Measurements from ENCODE around the gene OBSCN.

The OBSCN gene

DNA sequence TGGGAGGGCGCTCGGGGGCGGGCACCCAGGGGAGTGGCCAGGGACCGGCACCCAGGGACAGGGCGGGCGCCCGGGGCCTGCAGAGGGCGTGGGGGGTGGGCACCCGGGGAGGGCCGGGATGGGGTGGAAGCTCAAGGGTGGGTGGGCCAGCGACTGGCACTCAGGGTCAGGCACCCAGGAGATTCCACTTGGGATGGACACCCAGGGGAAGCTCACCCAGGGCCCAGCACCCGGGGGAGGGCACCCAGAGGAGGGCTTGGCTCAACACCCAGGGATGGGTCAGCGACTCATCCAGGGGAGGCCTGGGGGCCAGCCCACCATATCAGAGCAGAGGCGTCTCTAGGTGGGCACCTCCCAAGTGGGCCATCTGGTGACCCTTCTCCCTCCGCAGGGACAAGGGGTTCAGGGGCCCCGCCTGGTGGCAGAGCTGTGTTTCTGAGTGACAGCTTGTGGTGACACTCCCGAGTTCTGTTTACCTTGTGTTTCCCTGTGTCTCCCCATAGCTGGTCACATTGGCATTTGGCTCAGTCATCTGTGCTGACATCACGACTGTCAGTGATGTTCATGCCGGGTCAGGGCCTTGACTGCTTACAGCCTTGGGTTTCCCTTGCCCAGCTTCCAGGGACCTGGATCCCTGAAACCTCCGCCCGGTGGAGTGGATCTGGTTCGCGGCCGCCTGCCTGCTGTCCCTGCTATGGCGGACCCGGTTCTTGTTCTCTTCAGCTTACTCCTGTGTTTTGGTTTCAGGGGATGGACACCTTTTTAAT, 41.5 kb upstream of the OBSCN start:
- TF ChIP-seq, protein P1, sequence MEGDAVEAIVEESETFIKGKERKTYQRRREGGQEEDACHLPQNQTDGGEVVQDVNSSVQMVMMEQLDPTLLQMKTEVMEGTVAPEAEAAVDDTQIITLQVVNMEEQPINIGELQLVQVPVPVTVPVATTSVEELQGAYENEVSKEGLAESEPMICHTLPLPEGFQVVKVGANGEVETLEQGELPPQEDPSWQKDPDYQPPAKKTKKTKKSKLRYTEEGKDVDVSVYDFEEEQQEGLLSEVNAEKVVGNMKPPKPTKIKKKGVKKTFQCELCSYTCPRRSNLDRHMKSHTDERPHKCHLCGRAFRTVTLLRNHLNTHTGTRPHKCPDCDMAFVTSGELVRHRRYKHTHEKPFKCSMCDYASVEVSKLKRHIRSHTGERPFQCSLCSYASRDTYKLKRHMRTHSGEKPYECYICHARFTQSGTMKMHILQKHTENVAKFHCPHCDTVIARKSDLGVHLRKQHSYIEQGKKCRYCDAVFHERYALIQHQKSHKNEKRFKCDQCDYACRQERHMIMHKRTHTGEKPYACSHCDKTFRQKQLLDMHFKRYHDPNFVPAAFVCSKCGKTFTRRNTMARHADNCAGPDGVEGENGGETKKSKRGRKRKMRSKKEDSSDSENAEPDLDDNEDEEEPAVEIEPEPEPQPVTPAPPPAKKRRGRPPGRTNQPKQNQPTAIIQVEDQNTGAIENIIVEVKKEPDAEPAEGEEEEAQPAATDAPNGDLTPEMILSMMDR (conservative IDR thresholded peaks at IDR 0.05), result peak; percentile 1; the same call in 1 of the 2 replicates
- TF ChIP-seq ZFX (IDR thresholded peaks at IDR 0.05), result no peak
- peak overlapping the region; percentile 94 for H3K27ac ChIP-seq

DNA sequence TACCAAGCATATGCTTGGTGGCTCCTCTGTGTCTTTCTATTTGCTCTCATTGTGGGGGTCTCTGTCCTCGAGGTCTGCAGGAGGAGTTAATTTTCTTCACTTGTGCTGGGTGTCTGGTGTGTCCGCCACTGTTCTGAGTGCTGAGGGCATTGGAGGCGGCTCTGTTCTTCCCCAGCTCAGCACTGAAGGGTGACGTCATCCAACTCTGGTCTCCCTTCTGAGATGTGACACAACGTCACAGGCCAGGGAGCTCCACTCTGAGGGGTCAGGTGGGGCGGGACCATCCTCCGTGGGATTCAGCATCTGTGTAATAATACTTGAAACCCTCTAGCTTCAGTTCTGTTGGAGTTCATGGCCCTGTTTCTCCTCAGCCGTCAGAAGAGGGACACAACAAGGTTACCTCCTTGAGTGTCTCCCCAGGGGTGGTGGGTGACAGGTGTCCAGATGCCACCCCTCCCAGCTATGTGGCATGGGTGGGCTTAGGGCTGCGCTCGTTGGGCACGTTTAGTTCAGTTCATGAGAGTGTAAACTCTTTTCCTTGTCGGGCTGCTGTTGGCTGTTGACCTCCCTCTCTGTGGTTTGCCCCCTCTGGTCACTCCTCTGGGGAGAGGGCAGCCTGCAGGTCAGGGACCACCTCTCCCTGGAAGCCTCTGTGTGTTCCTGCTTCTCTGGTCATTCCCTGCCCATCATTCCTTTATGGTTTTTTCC, 39.1 kb upstream of the OBSCN start:
- H3K27ac ChIP-seq, result no peak overlapping the region
- TF ChIP-seq, protein P1 (conservative IDR thresholded peaks at IDR 0.05), result no peak
- no peak for TF ChIP-seq ZFX (IDR thresholded peaks at IDR 0.05)

DNA sequence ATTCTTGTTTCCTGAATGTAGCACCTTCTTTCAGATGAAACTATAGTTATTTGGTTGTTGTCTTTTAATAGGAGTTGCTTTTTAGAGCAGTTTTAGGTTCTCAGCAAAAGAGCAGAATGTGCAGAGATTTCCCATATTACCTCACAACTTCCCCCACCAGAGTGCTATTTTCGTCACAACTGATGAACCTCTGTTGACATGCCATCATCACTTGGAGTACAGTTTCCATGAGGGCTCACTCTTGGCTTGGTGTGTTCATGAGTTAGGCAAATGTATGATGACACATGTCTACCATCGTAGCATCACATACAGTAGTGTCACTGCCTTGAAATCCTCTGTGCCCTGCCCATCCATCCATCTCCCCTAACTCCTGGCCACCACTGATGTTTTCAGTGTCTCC, 38.5 kb upstream of the OBSCN start:
- H3K27ac ChIP-seq, result no peak overlapping the region
- TF ChIP-seq, protein P1 (conservative IDR thresholded peaks at IDR 0.05), result no peak

DNA sequence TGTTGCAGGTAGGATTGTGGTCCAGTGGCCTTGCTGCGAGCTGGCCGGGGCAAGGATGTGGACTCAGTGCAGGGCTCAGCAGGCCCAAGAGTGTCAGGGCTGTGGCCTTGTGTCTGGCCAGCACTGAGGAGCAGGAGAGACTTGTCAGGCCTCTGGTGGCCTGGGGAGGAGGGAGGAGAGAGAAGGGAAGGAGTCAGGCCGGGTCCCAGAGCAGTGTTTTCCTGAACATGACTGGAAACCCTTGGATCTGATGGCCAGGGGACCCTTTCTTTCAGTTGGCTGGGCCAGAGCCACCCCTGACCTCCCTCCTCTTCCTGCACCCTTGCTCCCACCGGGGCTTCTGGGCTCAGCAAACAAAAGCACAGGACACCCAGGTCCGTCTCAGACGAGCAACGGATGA, 37.2 kb upstream of the OBSCN start:
- no peak for TF ChIP-seq ZFX (IDR thresholded peaks at IDR 0.05)
- TF ChIP-seq, protein P1 (conservative IDR thresholded peaks at IDR 0.05), result no peak
- no peak overlapping the region for H3K27ac ChIP-seq

DNA sequence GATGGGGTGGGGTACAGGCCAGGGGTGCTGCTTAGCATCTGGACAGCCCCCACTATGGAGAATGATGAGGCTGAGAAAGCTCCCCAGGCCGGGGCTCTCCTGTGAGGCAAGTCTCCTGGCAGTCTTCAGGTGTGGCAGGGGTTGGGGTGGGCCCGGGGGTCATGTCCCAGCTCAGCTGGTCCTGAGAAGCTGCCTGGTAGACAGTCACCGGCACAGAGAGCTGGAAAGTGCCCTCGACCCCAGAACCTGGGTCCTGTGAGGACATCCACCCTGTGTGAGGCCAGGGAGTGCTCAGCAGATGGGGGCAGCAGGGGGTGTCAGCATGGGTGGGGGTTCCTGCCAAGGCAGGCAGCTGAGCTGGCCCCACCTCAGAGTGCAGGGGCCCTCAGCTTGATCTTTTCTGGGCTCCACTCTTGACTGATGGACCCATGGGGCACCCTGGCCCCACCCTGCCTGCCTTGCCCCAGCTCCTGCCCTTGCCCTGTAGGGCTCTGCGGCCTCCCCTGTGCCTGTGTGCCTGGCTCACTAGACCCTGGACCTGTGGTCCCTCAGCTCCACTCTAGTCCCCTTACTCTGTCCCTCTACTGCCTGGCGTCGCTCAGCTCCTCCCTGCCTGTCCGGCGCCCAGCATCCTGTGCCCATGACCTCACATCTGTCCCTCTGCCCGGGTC, 36.5 kb upstream of the OBSCN start:
- TF ChIP-seq, protein P1 (conservative IDR thresholded peaks at IDR 0.05), result no peak
- H3K27ac ChIP-seq, result no peak overlapping the region

DNA sequence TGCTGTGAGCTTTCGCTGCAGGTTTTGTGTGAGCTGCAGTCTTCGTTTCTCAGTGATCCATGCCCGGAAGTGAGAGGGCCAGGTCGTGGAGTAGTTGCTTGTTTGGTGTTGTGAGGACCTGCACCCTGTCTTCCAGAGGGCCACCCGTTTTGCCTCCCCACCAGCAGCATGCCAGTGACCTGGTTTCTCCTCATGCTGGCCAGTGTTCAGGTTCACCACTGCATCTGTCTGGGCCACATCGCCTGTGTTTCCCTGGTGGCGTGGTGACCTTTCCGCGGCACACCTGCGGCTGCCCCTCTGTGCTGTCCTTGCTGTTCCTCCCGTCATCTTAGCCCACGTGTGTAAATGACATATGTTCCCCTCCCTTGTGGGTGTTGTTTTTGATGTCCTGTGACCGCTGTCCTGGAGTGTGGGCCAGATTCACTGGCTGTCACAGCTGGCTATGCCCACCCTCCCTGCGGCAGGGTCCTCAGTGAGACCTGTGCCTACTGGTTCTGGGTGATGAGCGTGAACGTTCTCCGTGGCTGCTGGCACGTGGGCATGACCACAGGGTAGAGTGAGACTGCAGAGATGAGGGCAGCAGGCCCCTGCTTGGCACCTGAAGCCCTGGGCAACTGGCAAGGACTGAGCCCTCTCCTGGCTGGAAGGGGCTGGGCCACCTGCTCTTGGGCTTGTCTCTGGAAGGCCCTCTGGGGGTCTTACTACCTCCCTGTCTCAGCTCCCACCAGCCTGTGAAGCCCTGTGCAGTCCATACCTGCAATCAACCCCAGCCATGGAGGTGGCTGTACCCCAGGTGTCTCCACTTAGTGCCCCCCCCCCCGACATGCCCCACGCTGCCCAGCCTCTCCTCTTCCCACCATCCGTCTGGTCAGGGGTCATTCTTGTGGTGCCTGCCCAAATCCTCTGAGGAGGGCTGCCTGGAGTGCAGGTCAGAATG, 35.0 kb upstream of the OBSCN start:
- no peak overlapping the region for H3K27ac ChIP-seq
- no peak for TF ChIP-seq ZFX (IDR thresholded peaks at IDR 0.05)
- TF ChIP-seq, protein P1 (conservative IDR thresholded peaks at IDR 0.05), result no peak

DNA sequence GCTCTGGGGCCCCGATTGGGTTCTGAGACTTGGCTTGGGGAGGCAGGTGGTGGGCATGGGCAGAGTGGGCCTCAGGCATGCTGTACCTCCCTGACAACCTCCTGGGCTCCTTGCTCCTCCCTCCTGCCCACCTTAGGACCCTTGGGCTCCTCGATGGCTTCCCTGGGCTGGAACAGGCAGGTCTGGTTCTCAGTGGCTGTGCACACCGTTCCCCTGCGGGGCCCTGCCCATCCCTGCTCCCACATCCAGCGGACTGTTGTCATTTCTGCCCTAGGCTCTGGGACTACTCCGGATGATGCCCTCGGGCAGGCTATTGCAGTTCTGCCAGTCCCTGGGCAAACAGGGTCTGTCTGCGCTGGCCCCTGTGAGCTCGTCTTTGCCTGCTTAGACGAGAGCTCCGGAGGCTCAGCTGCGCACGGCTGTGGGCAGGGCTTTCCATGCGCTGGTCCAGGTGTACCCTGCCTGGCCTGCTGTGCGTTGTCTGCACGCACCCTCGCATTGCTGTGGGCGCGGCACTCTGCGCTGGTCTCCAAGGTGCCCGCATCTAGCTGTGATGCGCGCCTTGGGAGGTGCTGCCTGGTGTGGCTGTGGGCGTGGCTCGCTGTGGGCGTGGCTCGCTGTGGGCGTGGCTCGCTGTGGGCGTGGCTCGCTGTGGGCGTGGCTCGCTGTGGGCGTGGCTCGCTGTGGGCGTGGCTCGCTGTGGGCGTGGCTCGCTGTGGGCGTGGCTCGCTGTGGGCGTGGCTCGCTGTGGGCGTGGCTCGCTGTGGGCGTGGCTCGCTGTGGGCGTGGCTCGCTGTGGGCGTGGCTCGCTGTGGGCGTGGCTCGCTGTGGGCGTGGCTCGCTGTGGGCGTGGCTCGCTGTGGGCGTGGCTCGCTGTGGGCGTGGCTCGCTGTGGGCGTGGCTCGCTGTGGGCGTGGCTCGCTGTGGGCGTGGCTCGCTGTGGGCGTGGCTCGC, 34.0 kb upstream of the OBSCN start:
- peak overlapping the region; percentile 67; the same call in 1 of the 2 replicates for H3K27ac ChIP-seq

All from C4-2B (cell line).